Measurements from ENCODE around the gene CNDP2.
"Not testable (repeated sequence)": the region's sequence is repeated elsewhere in the genome, so short reads cannot be mapped to it uniquely, and the experiment has no call there.

Gene CNDP2

DNA sequence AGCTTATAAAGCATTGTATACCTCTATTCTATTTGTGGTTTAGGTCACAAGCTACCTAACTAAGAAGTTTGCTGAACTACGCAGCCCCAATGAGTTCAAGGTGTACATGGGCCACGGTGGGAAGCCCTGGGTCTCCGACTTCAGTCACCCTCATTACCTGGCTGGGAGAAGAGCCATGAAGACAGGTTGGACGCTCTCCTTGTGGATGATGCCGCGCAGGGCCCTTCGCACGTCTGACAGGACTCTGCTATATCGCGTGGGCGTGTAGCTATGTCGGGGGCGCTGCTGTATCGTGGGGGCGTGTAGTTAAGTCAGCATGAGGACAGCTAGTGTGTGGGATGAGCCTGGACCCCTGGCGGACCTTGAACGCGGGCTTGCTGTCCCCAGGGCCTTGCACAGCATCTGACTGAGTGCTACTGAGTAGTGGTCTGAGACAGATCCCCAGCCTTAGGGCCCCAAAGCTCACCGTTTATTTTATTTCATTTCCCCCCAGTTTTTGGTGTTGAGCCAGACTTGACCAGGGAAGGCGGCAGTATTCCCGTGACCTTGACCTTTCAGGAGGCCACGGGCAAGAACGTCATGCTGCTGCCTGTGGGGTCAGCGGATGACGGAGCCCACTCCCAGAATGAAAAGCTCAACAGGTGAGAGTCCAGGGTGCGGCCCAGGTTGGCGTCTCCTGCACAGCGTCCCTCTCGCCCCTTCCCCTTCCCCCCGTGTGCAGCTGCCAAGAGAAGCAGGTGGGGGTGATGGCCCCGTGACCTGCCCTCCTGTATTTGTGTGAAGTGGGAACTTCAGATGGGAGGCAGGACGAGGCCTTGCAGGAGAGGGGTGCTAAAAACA lies 22.5 kb downstream of the CNDP2 start:
- no peak for DNase-seq (ENCODE audit: low read depth)

DNA sequence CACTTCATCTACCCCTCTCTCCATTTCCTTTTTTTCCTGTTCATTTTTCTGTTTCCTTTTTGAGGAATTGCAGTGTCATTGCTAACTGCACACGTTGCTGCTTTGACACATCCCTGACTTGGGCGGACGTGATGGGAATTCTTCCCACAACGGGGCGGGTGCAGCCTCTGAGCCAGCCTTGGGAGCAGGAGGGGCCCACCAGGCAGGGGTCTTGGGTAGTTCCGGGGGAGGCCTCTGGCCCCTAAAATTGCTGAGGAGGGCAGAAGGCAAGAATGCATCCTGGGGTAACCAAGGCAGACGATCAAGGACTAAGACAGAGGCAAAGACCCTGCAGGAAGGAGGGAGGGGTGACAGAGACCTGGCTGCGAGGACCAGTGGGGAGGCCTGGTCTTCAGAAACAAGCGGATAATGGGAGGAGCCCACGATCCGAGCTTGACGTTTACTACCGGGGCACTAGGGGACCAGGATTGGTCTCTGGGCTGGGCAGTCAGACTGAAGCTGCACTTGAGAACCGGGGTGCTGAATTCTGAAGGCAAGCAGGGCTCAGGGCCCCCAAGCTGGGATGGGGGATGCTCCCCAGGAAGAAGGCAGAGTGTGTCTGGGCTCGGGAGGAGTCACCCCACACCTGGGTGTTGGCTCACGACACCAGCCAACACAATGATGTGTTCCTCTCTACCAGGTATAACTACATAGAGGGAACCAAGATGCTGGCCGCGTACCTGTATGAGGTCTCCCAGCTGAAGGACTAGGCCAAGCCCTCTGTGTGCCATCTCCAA lies 23.3 kb downstream of the CNDP2 start:
- no peak for DNase-seq (ENCODE audit: low read depth)

DNA sequence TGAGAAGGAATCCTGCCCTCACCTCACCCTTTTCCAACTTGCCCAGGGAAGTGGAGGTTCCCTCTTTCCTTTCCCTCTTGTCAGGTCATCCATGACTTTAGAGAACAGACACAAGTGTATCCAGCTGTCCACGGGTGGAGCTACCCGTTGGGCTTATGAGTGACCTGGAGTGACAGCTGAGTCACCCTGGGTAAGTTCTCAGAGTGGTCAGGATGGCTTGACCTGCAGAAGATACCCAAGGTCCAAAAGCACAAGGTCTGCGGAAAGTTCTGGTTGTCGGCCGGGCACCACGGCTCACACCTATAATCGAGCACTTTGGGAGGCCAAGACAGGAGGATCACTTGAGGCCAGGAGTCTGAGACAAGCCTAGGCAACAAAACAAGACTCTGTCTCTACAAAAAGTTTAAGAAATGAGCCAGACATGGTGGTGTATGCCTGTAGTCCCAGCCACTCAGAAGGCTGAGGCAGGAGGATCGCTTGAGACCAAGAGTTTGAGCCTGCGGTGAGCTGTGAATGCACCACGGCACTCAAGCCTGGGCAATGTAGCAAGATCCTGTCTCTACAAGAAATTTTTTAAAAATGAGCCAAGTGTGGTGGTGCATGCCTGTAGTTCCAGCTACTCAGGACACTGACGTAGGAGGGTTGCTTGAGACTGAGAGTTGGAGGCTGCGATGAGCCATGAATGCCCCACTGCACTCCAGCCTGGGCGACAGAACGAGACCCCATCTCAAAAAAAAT lies 24.1 kb downstream of the CNDP2 start:
- DNase-seq (ENCODE audit: low read depth): no peak

DNA sequence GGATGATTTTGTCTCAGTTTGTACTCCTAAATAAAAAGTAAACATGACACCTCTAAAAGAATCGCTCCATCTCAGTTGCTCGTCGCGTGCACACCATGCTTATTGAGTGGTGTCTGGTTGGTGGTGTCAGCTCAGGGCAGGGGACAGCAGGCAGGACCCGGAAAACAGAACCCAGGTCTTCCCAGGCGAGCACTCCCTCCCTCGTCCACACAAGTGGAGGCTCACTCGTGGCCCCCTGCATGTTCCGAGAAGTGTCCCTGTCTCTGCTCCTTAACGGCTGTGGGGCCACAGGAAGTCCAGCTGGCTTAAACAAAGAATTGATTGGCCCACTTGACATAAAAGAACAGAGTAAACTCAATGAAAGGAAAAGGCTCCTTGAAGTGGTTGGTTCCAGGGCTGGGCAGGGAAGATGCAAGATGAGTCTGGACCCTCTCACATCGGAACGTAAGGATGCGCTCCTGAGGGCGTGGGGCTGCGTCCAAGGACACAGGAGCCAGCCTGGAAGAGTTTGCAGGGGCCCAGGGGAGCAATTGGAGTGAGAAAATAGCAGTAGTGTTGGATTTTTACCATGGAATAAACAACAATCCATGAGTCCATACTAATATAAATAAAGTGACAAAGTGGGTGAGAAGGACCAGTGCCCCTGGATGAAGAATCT lies 25.0 kb downstream of the CNDP2 start:
- DNase-seq (ENCODE audit: low read depth): no peak

DNA sequence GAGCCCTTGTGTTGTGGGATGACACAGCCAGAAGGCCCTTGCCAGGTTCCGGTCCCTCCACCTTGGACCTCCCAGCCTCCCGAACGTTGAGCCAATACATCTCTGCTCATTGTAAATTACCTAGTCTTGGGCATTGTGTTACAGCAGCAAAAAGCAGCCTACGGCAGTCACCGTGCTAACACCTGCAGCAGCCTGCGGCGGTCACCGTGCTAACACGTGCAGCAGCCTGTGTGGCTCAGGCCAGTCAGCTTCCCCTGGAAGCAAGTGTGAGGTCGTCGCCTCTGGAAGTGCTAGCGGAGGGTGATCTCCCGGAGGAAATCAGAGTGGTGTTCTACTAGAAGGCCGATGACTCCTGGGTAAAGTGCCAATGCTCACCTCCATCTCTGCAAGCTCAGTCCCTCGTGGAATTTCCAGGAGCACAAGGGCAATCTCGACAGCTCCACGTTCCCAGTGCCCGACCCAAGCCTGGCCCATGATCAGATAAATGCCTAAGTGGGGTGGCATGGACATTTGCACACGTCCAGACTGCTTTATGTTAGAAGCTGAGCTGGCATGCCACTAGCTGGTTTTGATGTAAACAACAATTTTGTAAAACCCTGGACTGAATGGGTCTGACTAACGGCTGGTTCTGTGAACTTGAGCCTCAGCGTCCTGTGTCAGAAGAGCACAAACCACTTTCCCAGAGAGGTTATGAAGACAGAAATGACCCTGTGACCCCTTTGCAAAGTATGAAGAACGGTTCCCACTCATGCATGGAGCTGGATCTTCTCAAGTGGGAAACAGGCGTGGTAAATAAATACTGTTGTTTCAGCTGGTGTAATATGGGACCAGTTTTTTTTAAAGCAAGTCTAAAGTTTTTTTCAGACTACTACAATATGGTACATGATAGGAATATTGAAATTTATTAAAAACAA lies 26.7 kb downstream of the CNDP2 start:
- no peak for DNase-seq (ENCODE audit: low read depth)

DNA sequence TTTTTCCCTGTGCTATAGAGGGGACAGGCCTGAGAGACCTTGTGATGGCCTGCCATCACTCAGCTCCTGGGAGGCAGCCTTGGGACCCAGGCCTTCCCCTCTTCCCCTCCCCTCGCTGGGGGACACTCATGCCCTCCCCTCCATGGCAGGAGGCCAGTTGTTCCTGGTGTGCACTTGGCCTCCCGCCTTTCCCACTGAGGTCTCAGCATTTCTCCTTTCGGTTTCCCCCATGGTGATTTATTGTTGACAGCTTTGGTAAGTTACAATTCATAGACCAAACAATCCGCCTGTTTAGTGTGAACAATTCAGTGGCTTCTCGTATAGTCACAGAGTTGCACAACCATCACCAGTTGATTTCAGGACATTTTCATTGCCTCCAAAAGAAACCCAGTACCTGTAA lies 27.9 kb downstream of the CNDP2 start:
- no peak for DNase-seq (ENCODE audit: low read depth)

DNA sequence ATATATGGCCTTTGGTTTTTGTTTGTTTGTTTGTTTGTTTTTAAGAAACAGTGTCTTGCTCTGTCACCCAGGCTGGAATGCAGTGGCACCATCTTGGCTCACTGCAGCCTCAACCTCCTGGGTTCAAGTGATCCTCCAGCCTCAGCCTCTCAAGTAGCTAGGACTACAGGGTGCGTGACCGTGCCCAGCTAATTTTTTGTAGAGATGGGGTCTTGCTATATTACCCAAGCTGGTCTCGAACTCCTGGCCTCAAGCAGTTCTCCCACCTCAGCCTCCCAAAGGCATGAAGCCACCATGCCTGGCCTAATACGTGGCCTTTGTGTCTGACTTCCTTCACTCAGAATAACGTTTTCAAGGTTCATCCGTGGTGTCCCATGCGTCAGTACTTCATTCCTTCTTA lies 28.8 kb downstream of the CNDP2 start:
- not testable (repeated sequence) for DNase-seq (ENCODE audit: low read depth)

DNA sequence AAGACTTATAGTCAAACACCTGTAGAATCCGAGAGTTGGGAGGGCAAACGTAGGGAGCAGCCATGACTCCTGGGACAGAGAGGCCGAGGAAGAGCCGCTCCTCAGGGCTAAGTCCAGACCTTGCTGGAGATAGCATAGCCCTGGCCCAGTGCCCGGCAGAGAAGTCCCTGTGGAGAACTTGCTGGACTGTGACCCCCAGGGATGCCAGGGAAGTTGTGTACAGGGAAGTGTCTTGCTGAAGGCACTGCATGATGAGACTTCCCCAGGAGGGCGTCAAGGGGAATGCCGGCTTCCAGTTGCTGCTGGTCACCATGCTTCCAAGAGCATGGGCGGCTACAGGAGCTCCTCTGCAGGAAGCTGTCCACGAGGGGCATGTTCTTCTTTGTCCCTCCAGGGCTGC lies 29.6 kb downstream of the CNDP2 start:
- no peak for DNase-seq (ENCODE audit: low read depth)

DNA sequence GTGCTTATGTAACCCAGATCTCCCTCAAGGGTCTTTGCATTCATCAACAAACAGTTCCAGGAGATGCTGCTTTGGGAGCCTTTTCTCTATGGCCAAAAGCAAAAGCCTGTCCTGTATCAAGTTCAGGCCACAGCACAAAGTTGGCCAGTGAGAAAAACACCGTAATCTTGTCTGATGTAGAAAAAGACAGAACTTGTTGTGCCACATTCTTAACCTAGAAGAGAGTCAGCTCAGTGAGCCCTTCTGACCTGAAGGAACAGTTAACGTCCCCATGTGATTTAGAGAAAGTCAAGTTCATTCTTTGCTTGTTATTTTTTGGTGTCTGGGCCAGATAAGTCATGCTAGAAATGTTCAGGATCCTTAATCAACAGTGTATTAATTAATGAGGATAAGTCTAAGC lies 30.3 kb downstream of the CNDP2 start:
- DNase-seq (ENCODE audit: low read depth): no peak

DNA sequence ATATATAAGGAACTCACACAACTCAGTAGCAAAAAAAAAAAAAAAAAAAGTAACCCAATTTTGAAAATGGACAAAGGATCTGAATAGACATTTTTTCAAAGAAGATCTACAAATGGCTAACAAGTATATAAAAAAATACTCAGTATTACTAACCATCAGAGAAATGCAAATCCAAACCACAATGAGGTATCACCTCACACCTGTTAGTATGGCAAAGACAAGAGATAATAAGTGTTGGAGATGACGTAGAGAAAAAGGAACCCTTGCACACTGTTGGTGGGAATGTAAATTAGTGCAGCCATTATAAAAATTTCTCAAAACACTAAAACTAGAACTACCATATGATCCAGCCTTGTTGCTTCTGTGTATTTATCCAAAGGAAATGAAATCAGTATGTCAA lies 32.3 kb downstream of the CNDP2 start:
- no peak for DNase-seq (ENCODE audit: low read depth)

DNA sequence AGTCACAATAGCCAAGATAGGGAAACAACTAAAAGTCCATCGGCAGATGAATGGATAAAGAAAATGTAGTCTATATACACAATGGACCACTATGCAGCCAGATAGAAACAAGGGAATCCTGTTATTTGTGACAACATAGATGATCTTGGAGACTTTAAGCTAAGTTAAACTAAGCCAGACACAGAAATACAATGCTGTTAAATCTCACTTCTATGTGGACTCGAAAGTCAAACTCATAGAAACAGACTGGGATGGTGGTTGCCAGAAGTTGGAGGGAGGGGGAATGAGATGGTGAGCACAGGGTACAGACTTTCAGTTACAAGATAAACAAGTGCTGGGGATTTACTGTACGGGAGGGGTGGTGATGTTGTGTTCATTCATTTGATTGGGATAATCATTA lies 32.8 kb downstream of the CNDP2 start:
- no peak for DNase-seq (ENCODE audit: low read depth)

DNA sequence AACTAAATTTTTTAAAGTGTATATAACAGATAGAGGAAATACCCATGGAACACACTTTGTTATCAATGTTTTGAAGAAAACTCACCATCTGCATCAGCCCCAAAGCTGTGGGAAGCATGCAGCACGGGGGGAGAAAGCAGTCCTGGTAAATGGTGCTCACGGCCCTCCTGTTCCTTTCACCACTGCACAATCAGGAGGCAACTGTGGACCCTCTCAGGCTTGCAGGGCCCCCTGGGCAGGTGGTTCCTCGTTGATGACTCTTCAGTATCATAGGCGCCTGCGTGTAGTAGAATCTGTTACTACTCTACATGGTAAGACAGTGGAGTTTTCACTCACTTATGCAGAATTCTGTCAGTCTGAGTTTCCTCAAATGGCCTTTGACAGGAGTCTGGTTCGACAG lies 33.2 kb downstream of the CNDP2 start:
- no peak for DNase-seq (ENCODE audit: low read depth)

DNA sequence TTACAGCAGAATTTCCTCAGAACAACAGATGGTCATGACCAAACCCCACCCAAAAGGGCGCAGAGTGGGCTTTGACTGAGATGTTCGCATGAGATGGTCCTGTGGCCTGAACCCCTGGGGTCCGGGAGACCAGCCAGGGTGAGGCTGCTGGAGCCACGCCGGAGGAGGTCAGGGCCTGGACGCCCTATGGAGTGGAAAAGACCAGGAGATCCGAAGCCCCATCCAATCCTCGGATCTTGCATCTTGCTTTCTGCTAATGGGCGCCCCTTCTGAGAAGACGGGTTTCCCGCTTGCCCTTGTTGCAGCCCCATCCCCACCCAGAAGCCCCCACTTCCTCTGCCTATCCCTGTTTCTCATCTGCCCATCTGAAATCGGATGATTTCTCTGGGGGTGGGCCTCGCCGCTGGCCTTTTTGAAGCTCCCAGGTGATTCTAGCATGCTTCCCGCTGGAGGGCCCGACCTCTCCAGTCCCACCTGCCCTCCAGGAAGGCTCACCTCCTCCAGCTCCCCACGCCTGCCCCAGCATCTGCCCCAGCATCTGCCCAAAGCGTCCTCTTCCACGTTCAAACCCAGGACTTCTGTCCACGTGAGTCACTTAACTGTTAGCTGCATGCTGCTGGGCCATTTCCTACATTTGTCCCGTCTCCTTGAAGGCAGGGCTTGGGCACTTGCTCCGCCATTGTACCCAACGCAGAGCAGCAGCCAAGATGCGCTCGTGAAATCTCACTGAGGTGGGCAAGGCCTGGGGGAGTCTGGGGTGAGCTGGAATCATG lies 33.8 kb downstream of the CNDP2 start:
- no peak for DNase-seq (ENCODE audit: low read depth)

DNA sequence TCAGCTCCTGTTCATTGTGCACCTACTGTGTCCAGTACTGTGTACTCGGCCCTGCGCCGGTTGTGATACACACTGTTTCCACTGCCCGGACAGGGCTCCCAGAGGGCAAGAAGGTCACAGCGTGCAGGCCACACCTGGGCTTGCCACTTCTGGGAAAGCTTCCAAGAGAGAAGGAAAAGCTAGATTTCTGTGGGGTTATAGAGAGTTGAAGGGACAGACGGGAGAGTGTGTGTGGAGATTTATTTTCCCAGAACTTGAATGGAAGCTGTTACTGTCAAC lies 34.4 kb downstream of the CNDP2 start:
- no peak for DNase-seq (ENCODE audit: low read depth)

DNA sequence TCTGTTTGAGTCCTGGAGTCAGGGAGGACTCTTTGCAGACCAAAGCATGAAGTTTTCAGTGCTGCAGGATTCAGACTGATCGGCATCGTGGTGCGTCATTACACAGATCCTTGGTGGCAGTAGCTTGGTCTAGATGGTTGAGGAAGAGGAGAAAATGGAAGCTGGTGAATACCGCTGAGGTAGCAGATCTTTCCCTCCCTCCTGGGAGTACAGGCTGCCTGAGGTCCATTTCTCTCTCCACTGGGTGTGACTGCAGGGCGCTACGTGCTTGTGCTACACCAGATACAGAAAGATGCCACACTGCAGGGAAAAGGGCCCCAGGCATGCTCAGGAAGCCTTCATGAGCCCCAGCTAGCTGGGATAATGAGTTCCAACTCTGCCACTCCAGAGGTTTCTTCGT lies 34.9 kb downstream of the CNDP2 start:
- no peak for DNase-seq (ENCODE audit: low read depth)

DNA sequence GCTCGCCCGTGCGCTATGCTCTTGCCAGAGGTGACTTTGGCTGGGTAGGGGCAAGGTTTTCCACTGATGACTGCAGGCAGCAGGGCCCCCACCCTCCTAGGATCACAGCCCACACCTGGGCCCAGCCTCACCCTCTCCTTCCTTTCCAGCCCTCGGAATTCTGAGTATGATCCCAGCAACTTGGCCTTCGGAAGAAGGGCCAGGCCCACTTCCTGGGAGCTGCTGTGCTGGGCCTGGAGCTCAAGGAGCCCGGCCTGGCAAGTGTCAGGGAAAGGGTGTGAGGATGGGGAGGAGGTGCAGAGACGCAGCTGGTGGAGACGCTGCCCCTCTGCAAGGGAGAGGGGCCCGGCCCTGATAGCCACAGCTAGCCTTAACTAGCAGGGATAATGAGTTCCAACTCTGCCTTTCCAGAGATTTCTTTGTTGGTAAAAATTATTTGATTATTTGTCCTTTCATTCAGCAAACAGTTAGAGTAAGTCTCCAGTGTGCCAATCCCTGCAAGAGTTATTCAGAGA lies 36.4 kb downstream of the CNDP2 start:
- no peak for DNase-seq (ENCODE audit: low read depth)

DNA sequence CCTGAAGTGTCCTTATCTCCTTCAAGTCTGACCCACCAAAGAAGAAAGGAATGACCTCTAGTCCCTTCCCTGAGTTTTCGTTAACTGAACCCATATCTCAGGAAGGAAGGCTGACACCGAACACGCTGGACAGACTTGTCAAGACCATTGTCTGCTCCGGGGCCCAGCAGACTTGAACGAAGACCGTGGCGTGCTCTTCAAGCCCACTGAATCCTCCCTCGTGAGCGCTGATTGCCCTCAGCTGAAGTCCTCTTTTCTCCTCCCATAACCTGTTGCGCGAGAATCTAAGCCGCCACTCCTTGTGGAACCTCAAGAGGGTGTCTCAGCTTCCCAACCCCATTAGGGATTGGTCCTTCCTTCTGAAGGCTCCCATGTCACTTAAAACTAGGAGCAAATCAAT lies 37.5 kb downstream of the CNDP2 start:
- no peak for DNase-seq (ENCODE audit: low read depth)

DNA sequence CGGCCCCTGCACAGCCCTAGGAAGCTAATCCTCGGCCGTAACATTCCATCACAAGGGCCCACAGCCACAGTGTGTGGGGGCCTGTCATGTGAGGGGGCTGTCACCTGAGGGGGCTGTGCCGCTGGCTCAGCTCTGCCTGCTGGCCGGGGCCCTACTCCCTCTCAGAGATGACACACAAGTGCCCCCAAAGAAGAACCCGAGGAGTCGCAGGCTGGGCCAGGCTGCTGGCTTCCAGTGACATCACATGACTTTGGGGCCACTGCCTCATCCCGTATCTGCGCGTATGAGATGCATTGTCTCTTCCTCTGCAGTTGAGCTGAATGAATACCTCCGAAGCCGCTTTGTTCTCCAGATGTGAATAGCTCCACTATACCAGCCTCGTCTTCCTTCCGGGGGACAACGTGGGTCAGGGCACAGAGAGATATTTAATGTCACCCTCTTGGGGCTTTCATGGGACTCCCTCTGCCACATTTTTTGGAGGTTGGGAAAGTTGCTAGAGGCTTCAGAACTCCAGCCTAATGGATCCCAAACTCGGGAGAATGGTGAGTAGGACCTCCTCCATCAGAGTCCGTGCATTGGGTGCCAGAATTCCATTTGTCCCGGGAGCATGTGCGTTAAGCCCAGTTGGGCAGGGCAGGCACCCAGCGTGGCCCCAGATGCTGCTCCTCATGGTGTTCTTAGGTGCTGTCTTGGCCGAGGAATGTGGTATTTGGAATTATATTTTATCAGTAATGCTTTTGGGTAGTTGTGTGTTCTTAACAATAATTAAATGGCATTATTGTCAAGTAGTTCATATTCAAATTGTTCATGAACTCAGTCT lies 38.2 kb downstream of the CNDP2 start, which contains the start of gene CNDP1:
Gene CNDP1 (plus strand): TSS at position 351 of the 820 bp plus-strand sequence. CDS start 168 bp downstream, at position 519.
- no peak for DNase-seq (ENCODE audit: low read depth)

DNA sequence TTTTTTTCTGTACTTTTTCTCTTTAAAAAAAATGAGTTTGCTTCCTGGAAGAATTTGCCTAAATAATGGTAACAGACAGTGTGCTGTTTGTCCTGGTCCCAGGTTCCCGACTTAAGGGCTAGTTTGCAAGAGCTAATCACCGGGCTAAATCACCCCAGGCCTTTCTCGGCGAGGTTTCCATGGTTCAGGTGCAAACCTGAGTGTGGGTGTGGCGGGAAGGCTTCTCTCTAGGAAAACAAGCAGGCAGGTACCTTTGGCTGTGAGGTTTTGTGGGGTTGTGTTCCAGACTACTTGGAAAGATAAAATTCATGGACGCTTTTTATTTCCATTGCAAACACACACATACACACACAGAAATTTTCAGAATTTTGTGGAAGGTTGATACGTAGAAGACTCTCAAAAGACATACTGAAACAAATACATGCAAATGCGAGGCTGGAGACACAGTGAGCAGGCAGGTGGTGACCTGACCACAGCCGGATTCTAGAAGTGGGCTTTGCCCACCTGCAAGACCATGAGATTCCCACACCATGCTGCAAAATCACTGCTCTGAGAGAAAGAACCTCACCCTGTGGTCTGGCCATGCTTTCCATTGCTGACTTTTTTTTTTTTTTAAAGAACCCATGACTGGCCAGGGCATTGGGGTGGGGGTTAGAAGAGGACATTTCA lies 39.0 kb downstream of the CNDP2 start:
- DNase-seq (ENCODE audit: low read depth): no peak

Data from fibroblast of gingiva (primary cell).